Dedifferentiated amniotic fluid mesenchymal stem cell (primary cell): Measurements from ENCODE around the gene RBP7.

Source experiments
- DNase-seq: peaks from one replicate; pipeline ENCODE4 v3.0.0-alpha.2; 2016; ENCODE audit errors: extremely low spot score

Gene RBP7

GRCh38 chr1:10065344-10065685 lies 68.3 kb downstream of the RBP7 start:
- DNase-seq, result no peak
